Effector memory CD4-positive, alpha-beta T cell (primary cell): Measurements from ENCODE around the gene GNG4.
"Not testable (repeated sequence)": the region's sequence is repeated elsewhere in the genome, so short reads cannot be mapped to it uniquely, and the experiment has no call there.

ENCODE experiments used
- DNase-seq, 3 donors: peaks; one replicate each; pipeline ENCODE4 v3.0.0-alpha.2; 2020
- H3K27ac ChIP-seq: 2 replicates; pipeline ENCODE4 v1.7.0; 2013; ENCODE audit warnings: mild to moderate bottlenecking, low read length, moderate library complexity; ENCODE audit not compliant: insufficient read depth, poor library complexity, severe bottlenecking
- H3K27me3 ChIP-seq: replicated peaks from 2 replicates; pipeline ENCODE4 v1.7.0; 2013; ENCODE audit warnings: mild to moderate bottlenecking, low read length; ENCODE audit not compliant: insufficient read depth, control insufficient read depth, poor library complexity, severe bottlenecking
- H3K36me3 ChIP-seq: 2 replicates; pipeline ENCODE4 v1.7.0; 2013; ENCODE audit warnings: mild to moderate bottlenecking, low read length, moderate library complexity; ENCODE audit not compliant: control insufficient read depth, insufficient read depth
- H3K4me1 ChIP-seq: 2 replicates; pipeline ENCODE4 v1.7.0; 2013; ENCODE audit warnings: low read length, mild to moderate bottlenecking; ENCODE audit not compliant: control insufficient read depth, insufficient read depth, poor library complexity, severe bottlenecking
- H3K4me3 ChIP-seq: 2 replicates; pipeline ENCODE4 v1.7.0; 2013; ENCODE audit warnings: low read length, low read depth, mild to moderate bottlenecking; ENCODE audit not compliant: insufficient read depth, poor library complexity, severe bottlenecking
- H3K9me3 ChIP-seq: 2 replicates; pipeline ENCODE4 v1.7.0; 2013; ENCODE audit warnings: mild to moderate bottlenecking, low read length, moderate library complexity; ENCODE audit not compliant: control insufficient read depth

GNG4 gene

DNA sequence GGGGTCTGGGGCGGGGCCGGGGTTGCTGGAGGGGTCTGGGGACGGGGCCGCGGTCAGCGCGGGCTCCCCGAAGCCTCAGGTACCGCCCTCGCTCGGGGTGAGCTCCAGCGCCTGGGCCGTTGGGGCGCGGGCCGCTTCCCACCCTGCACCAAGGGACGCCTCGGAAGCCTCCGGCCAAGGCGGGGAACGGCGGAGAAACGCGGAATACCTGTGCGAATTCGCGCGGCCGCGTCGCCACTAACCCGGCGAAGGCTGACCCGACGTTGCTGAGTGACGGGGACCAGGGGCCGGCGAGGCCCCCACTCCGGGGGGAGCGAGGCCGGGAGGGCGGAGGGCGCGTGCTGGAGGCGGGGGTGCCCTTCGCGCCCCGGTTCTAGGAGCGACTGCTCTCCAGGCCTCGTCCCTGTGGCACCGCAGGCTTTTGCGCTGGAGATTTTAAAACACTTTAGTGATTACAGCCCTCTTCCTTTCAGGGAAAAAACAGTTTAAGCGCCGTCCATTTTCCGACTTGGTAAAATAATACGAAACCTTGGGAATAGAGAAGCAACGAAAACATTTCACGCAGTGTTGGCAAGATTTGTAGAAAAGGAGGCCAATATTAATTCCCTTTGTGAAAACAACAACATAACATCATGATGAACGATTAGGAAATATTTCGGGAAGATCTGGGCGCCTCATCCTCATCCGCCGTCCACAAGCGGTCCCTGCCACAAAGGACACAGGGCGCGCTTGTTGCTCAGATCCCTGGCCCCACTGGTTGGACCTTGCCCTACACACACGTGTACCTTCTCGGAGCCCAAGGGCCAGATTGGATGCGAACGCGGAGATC is 971 bp upstream of the GNG4 start:
- Histone ChIP-seq H3K4me1 (peaks cover 17% of the 10 kb centered on the region), H3K27ac (no peak overlapping the region), H3K4me3 (peak overlapping the region; percentile 35), H3K9me3 (no peaks in the 10 kb centered on the region), H3K27me3 (peaks cover 28% of the 10 kb centered on the region), H3K36me3 (no peaks in the 10 kb centered on the region)
- no peak for DNase-seq

DNA sequence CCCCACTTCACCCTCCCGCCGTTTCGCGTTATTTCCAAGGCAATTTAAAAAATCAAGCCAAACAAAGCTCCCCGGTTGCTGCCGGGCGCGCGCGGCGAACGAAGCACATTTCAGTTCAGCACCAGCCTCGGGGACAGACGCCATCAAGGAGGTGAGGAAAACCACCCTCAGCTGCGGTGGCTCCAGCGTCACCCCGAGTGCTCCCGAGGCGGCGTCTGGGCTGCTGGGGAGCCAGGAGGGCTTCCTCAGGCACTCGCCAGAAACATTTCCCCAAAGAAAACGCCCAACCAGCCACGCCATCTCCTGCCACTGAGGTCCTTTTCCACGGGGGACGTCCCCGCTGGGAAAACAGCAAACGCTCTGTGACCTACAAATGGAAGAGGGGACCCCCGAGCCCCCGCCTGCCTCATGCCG is 623 bp downstream of the GNG4 start:
- Histone ChIP-seq H3K9me3 (no peaks in the 10 kb centered on the region), H3K27me3 (peaks cover 28% of the 10 kb centered on the region), H3K4me3 (peak overlapping the region; percentile 46), H3K36me3 (no peaks in the 10 kb centered on the region), H3K27ac (no peak overlapping the region), H3K4me1 (peaks cover 17% of the 10 kb centered on the region)
- DNase-seq, result peak; percentile 27 to 40 (median 36)

DNA sequence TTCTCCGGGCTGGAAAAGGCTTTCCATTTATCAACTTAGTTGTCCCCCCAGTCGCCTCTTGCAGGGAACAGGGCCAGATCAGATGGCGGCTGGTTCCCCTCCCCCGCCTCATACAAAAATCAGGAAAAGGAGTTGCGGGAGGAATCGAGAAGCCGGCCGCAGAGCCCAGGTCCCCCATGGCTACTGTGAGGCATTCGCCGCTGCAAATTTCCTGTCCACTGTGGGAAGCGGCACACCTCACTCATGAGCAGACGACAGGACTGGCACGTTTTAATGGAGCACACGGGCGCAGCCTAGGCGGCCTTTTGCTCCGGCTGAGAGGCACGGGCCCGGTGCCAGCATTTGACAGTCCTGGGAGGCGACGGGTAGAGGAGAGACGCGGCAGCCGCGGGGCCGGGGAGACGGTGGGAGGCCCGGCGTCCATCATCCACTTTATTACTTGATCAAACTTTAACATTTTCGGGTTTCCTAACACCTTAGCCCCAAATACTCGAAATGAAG is 1.1 kb downstream of the GNG4 start:
- H3K9me3 ChIP-seq, result no peaks in the 10 kb centered on the region
- no peak for DNase-seq
- no peak overlapping the region for H3K4me3 ChIP-seq
- H3K36me3 ChIP-seq, result no peaks in the 10 kb centered on the region
- H3K4me1 ChIP-seq, result peaks cover 17% of the 10 kb centered on the region
- H3K27ac ChIP-seq, result no peak overlapping the region
- peaks cover 28% of the 10 kb centered on the region for H3K27me3 ChIP-seq

- not testable (repeated sequence) for H3K4me3 ChIP-seq, H3K9me3 ChIP-seq, H3K36me3 ChIP-seq, DNase-seq, H3K27ac ChIP-seq
- Histone ChIP-seq H3K27me3 (peaks cover 28% of the 10 kb centered on the region), H3K4me1 (peaks cover 23% of the 10 kb centered on the region)
These were observed 2.0 kb downstream of the GNG4 start for GRCh38 chr1:235647537-235647936.

- H3K27me3 ChIP-seq, result peaks cover 27% of the 10 kb centered on the region
- DNase-seq, result no peak
- no peaks in the 10 kb centered on the region for H3K9me3 ChIP-seq
These were observed 3.1 kb downstream of the GNG4 start for GRCh38 chr1:235646463-235646862.

DNA sequence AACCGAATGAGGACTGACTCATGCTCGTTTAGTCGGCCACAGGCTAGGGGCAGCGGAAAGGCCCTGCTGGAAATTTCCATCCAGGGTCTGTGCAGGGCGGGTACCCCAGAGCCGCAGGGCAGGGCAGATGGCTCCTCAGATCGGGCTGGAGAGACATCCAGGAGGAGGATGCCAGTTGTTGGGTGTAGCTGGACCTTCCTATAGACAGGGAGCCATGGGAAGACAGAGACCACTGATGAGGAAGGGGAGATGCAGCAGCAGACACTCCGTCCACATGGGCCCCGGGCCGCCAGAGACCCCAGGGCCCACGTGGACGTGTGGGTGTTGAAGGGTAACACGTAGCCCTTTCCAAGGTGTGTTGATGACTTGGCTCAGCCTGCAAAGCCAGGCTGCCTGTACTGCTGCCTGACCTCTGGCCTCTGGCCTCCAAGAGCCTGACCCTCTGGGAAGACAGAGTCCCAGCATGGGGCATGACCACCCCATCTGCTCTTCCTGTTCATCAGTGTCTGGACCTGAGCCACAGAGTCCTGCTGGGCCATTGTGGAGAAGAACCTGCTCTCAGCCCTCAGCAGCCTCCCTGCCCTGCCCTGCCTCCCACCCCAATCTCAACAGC is 4.8 kb downstream of the GNG4 start:
- Histone ChIP-seq H3K9me3 (no peaks in the 10 kb centered on the region), H3K27me3 (peaks cover 13% of the 10 kb centered on the region), H3K36me3 (no peaks in the 10 kb centered on the region), H3K4me3 (no peak overlapping the region), H3K4me1 (peaks cover 25% of the 10 kb centered on the region), H3K27ac (no peak overlapping the region)
- DNase-seq, result no peak

More at GRCh38 chr1:235646463-235646862, 3.1 kb downstream of the GNG4 start:
- H3K36me3 ChIP-seq, result no peaks in the 10 kb centered on the region
- no peak overlapping the region for H3K27ac ChIP-seq
- H3K4me3 ChIP-seq, result no peak overlapping the region
- H3K4me1 ChIP-seq, result peaks cover 27% of the 10 kb centered on the region

GRCh38 chr1:235643837-235644692 is 5.5 kb downstream of the GNG4 start:
- Histone ChIP-seq H3K9me3 (no peaks in the 10 kb centered on the region), H3K4me3 (no peak overlapping the region), H3K4me1 (peaks cover 21% of the 10 kb centered on the region), H3K36me3 (no peaks in the 10 kb centered on the region), H3K27me3 (peaks cover 9% of the 10 kb centered on the region), H3K27ac (no peak overlapping the region)
- no peak for DNase-seq

DNA sequence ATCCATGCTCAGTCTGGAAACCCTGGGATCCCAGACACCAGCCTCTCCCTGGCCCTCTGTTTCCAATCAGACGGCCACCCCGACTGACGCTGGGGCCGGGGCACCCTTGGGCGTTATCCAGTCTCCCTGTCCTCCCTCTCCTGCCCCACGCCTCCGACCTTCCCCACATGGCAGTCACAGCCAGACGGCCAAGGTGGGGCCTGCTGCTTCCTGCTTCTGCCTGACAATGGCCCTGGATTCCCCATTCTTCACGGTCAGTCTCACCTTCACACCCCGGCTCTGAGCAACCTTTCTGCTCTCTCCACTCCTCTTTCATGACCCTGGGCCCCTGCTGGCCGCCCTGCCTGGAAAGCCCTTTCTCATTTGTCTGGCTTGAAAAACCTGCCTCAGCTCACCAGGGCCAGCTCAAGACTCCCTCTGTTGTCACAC is 6.6 kb downstream of the GNG4 start:
- peak overlapping the region; percentile 70 for H3K27ac ChIP-seq
- H3K9me3 ChIP-seq, result no peaks in the 10 kb centered on the region
- no peak overlapping the region for H3K4me3 ChIP-seq
- no peaks in the 10 kb centered on the region for H3K27me3 ChIP-seq
- H3K36me3 ChIP-seq, result no peaks in the 10 kb centered on the region
- DNase-seq, result no peak
- H3K4me1 ChIP-seq, result peaks cover 13% of the 10 kb centered on the region

DNA sequence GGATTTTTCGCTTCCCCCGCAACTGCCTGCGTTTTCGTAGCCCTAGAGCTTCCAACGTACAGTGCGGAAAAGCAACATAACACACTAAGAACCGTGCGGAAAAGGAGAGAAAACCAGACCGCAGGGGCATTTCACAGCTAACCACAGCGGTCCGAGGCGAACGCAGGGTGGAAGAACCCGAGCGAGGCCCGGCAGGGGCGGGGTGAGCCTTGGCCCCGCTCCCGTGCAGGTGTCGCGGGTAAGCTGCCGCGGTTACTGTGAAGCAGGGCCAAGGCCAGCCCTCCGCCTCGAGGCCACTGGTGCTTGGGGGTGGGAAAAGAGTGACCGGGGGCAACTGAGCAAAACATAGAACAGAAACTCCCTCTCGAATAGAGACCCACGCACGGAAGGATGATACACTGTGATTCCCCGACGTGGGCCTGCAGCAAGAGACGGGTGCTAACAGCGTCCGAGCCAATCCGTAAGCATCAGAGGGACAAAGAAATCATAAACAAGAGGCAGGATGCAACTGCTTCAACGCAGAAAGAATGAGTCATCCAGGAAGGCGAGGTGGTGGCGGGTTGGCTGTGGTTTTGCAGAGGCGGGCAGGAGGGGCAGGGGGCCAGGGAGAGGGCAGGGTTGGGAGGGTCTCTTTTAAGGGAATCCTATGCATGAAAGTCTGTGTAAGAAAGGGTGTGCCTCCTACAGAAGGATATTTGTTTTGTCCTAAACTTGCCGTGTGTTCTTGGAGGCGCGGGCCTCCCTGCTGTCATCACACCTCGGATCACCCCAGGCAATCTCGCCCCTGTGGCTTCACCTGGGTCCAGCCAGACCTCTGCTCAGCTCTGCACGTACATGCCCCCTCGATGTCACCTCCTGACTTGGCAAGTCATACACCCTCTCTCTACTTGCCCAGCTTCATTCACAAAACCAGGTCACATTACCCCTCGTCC is 7.3 kb downstream of the GNG4 start:
- DNase-seq, result peak; percentile 56 to 70 (median 56)
- H3K4me3 ChIP-seq, result peak overlapping the region; percentile 33
- H3K27ac ChIP-seq, result peak overlapping the region; percentile 70
- H3K4me1 ChIP-seq, result peaks cover 13% of the 10 kb centered on the region
- no peaks in the 10 kb centered on the region for H3K36me3 ChIP-seq
- H3K9me3 ChIP-seq, result no peaks in the 10 kb centered on the region
- no peaks in the 10 kb centered on the region for H3K27me3 ChIP-seq
